Vagina (tissue), 2 donors: ENCODE results near the gene ARSB.

ENCODE experiments used
- CTCF ChIP-seq, 3 experiments: fragments of 450-650 bp in 2 of 3; fragments of 200-600 bp in 1 of 3; sonication (generic) in 1 of 3; IDR thresholded peaks; one replicate each; pipeline ENCODE4 v1.5.1; 2017 to 2019; ENCODE audit warnings: antibody characterized with exemption in 3 of 3, mild to moderate bottlenecking in 2 of 3, moderate library complexity in 2 of 3
- POLR2A ChIP-seq, 2 donors: fragments of 450-650 bp; IDR thresholded peaks; one replicate each; pipeline ENCODE4 v1.6.1; 2017; ENCODE audit warnings: antibody characterized with exemption in 2 of 2, mild to moderate bottlenecking in 2 of 2, moderate library complexity in 2 of 2

- TF ChIP-seq POLR2A (IDR thresholded peaks at IDR 0.05) (no peak), CTCF (IDR thresholded peaks at IDR 0.05) (no peak)
Observed at GRCh38 chr5:78958672-78959445, 26.3 kb downstream of the ARSB start.
